GM23338 (cell line): Measurements from ENCODE around the gene RPTOR. TPM values are rescaled to one million over a fixed set of nuclear protein-coding genes. Genes with fewer than 3 reads are reported as not detected.

ENCODE experiments used
- ATAC-seq: fragments of 200-7000 bp; cut with Tn5 transposase; 3 replicates; pipeline ENCODE4 v1.9.1; 2020
- DNase-seq: peaks from one replicate; pipeline ENCODE4 v3.0.0-alpha.2; 2015; ENCODE audit warnings: low spot score
- H2AFZ ChIP-seq: fragments of 200-600 bp; sonication (generic); 2 replicates; pipeline ENCODE4 v1.8.0; 2016; ENCODE audit warnings: antibody characterized with exemption, mild to moderate bottlenecking, moderate library complexity
- H3F3A ChIP-seq: fragments of 200-600 bp; sonication (generic); replicated peaks from 2 replicates; pipeline ENCODE4 v1.8.0; 2017; ENCODE audit warnings: antibody characterized with exemption, mixed run types, low read depth
- H3K27ac ChIP-seq: fragments of 200-600 bp; sonication (generic); 2 replicates; pipeline ENCODE4 v1.6.1; 2016; ENCODE audit warnings: low read depth
- H3K27me3 ChIP-seq: fragments of 200-600 bp; sonication (generic); 2 replicates; pipeline ENCODE4 v1.8.0; 2016; ENCODE audit warnings: mild to moderate bottlenecking, mixed run types, moderate library complexity; ENCODE audit not compliant: insufficient read depth
- H3K36me3 ChIP-seq: fragments of 200-600 bp; sonication (generic); 2 replicates; pipeline ENCODE4 v1.8.0; 2016; ENCODE audit warnings: mild to moderate bottlenecking; ENCODE audit not compliant: insufficient read depth
- H3K4me1 ChIP-seq: fragments of 200-600 bp; sonication (generic); 2 replicates; pipeline ENCODE4 v1.8.0; 2016; ENCODE audit warnings: mild to moderate bottlenecking, moderate library complexity; ENCODE audit not compliant: insufficient read depth
- H3K4me2 ChIP-seq: fragments of 200-600 bp; sonication (generic); 2 replicates; pipeline ENCODE4 v1.7.1; 2017; ENCODE audit warnings: mixed run types
- H3K4me3 ChIP-seq: fragments of 200-600 bp; sonication (generic); 2 replicates; pipeline ENCODE4 v1.6.1; 2016; ENCODE audit warnings: mixed run types
- H3K79me2 ChIP-seq: fragments of 200-600 bp; sonication (generic); replicated peaks from 2 replicates; pipeline ENCODE4 v1.8.0; 2017; ENCODE audit warnings: mild to moderate bottlenecking; ENCODE audit not compliant: insufficient read depth
- H3K9me2 ChIP-seq: fragments of 200-600 bp; sonication (generic); 2 replicates; pipeline ENCODE4 v1.8.0; 2017; ENCODE audit not compliant: insufficient read depth
- H4K20me1 ChIP-seq: fragments of 200-600 bp; sonication (generic); replicated peaks from 2 replicates; pipeline ENCODE4 v1.8.0; 2017; ENCODE audit warnings: mild to moderate bottlenecking; ENCODE audit not compliant: insufficient read depth
- H3K27ac Mint-ChIP-seq: 2 replicates; pipeline ENCODE4 v1.8.0; 2020; ENCODE audit warnings: inconsistent platforms, mild to moderate bottlenecking, moderate library complexity, mixed read lengths
- H3K27me3 Mint-ChIP-seq: 3 replicates; pipeline ENCODE4 v1.8.0; 2022; ENCODE audit warnings: low read depth, mild to moderate bottlenecking, moderate library complexity, mixed read lengths, inconsistent platforms; ENCODE audit not compliant: insufficient read depth, poor library complexity
- H3K36me3 Mint-ChIP-seq: 3 replicates; pipeline ENCODE4 v1.8.0; 2021; ENCODE audit warnings: low read depth, mild to moderate bottlenecking, inconsistent platforms, moderate library complexity, mixed read lengths
- H3K4me1 Mint-ChIP-seq: 3 replicates; pipeline ENCODE4 v1.8.0; 2020; ENCODE audit warnings: mild to moderate bottlenecking, inconsistent platforms, mixed read lengths
- H3K4me3 Mint-ChIP-seq: 3 replicates; pipeline ENCODE4 v1.8.0; 2021; ENCODE audit warnings: moderate library complexity, mild to moderate bottlenecking, inconsistent platforms, mixed read lengths
- H3K9me3 Mint-ChIP-seq: 3 replicates; pipeline ENCODE4 v1.8.0; 2020; ENCODE audit warnings: moderate library complexity, mild to moderate bottlenecking, inconsistent platforms, mixed read lengths
- CREB1 ChIP-seq: fragments of 250-450 bp; sonication (Bioruptor Pico); IDR thresholded peaks from 2 replicates; pipeline ENCODE4 v1.5.0; 2020; ENCODE audit warnings: low read depth, mild to moderate bottlenecking, moderate library complexity
- EZH2 ChIP-seq: fragments of 200-600 bp; sonication (generic); IDR thresholded peaks from one replicate; pipeline ENCODE4 v1.8.0; 2017; ENCODE audit warnings: antibody characterized with exemption, mild to moderate bottlenecking, low read depth; ENCODE audit not compliant: unreplicated experiment
- NANOG ChIP-seq: IDR thresholded peaks from 2 replicates; pipeline ENCODE4 v1.6.1; 2016; ENCODE audit warnings: antibody characterized with exemption, borderline replicate concordance
- POLR2AphosphoS5 ChIP-seq: IDR thresholded peaks from 2 replicates; pipeline ENCODE4 v1.6.1; 2016; ENCODE audit warnings: antibody characterized with exemption, low read depth
- REST ChIP-seq: IDR thresholded peaks from one replicate; pipeline ENCODE4 v1.6.1; 2018; ENCODE audit warnings: antibody characterized with exemption; ENCODE audit not compliant: unreplicated experiment
- ZNF114 ChIP-seq: fragments of 250-450 bp; sonication (Bioruptor Pico); IDR thresholded peaks from 2 replicates; pipeline ENCODE4 v1.5.0; 2020; ENCODE audit warnings: mild to moderate bottlenecking, moderate library complexity
- ZNF331 ChIP-seq: fragments of 250-450 bp; sonication (Bioruptor Pico); IDR thresholded peaks from 2 replicates; pipeline ENCODE4 v1.5.0; 2020; ENCODE audit warnings: low read depth, mild to moderate bottlenecking, moderate library complexity
- polyA plus RNA-seq: library from polyadenylated mRNA; unstranded; fragments of >200 nt; fragmentation: Nextera tagmentation; extraction: Ambion mirVana; gene quantifications from 2 replicates; pipeline ENCODE4 v1.2.1, GENCODE V29; 2016
- total RNA-seq: library from RNA; depleted of rRNA; stranded (reverse); fragments of >200 nt; shearing (Covaris generic); gene quantifications from 2 replicates; pipeline ENCODE4 v1.2.3, GENCODE V29; 2014
- TF ChIP-seq, protein P1 (sequence below): fragments of 250-450 bp; sonication (Bioruptor Pico); IDR thresholded peaks from 2 replicates; pipeline ENCODE4 v1.5.0; 2020; ENCODE audit warnings: mild to moderate bottlenecking, moderate library complexity

Gene RPTOR
- total and polyA plus RNA-seq, 2 experiments from 2014 or later = 9.5 to 38.0 TPM

DNA sequence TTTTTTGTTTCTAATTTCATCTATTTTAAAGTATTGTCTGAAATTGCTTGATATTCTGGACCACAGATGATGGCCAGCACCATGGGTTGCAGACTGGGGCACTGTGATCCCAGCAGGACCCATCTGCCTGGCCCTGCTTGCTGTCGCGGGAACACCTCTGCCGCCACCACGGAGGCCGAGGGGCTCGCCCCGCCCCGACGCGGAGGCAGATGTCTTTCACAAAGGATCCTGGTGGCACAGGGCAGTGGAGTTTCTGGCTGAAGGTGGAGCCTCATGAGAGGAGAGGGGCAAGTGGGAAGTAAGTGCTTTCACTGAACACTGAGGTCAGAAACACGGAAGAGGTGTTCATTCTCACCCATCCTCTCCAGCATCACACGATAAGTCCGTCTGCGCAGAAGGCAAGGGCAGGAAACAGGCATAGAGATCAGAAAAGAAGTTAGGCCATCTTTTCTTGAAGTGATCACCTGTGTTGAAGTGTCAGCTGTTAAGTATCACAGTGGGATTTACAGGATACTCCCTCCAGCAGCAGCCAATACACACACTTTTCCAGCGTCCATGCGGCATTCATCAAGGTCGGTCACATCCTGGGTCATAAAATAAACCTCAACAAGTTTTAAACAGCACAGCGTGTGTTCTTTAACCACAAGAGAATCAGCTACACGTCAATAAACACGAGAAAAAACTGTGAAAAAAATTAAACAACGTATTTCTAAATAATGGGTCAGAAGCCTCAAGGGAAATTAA is 194.5 kb downstream of the RPTOR start (continued):
- TF ChIP-seq, protein P1, sequence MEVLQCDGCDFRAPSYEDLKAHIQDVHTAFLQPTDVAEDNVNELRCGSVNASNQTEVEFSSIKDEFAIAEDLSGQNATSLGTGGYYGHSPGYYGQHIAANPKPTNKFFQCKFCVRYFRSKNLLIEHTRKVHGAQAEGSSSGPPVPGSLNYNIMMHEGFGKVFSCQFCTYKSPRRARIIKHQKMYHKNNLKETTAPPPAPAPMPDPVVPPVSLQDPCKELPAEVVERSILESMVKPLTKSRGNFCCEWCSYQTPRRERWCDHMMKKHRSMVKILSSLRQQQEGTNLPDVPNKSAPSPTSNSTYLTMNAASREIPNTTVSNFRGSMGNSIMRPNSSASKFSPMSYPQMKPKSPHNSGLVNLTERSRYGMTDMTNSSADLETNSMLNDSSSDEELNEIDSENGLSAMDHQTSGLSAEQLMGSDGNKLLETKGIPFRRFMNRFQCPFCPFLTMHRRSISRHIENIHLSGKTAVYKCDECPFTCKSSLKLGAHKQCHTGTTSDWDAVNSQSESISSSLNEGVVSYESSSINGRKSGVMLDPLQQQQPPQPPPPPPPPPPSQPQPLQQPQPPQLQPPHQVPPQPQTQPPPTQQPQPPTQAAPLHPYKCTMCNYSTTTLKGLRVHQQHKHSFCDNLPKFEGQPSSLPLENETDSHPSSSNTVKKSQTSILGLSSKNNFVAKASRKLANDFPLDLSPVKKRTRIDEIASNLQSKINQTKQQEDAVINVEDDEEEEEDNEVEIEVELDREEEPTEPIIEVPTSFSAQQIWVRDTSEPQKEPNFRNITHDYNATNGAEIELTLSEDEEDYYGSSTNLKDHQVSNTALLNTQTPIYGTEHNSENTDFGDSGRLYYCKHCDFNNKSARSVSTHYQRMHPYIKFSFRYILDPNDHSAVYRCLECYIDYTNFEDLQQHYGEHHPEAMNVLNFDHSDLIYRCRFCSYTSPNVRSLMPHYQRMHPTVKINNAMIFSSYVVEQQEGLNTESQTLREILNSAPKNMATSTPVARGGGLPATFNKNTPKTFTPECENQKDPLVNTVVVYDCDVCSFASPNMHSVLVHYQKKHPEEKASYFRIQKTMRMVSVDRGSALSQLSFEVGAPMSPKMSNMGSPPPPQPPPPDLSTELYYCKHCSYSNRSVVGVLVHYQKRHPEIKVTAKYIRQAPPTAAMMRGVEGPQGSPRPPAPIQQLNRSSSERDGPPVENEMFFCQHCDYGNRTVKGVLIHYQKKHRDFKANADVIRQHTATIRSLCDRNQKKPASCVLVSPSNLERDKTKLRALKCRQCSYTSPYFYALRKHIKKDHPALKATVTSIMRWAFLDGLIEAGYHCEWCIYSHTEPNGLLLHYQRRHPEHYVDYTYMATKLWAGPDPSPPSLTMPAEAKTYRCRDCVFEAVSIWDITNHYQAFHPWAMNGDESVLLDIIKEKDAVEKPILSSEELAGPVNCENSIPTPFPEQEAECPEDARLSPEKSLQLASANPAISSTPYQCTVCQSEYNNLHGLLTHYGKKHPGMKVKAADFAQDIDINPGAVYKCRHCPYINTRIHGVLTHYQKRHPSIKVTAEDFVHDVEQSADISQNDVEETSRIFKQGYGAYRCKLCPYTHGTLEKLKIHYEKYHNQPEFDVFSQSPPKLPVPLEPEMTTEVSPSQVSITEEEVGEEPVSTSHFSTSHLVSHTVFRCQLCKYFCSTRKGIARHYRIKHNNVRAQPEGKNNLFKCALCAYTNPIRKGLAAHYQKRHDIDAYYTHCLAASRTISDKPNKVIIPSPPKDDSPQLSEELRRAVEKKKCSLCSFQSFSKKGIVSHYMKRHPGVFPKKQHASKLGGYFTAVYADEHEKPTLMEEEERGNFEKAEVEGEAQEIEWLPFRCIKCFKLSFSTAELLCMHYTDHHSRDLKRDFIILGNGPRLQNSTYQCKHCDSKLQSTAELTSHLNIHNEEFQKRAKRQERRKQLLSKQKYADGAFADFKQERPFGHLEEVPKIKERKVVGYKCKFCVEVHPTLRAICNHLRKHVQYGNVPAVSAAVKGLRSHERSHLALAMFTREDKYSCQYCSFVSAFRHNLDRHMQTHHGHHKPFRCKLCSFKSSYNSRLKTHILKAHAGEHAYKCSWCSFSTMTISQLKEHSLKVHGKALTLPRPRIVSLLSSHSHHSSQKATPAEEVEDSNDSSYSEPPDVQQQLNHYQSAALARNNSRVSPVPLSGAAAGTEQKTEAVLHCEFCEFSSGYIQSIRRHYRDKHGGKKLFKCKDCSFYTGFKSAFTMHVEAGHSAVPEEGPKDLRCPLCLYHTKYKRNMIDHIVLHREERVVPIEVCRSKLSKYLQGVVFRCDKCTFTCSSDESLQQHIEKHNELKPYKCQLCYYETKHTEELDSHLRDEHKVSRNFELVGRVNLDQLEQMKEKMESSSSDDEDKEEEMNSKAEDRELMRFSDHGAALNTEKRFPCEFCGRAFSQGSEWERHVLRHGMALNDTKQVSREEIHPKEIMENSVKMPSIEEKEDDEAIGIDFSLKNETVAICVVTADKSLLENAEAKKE = no peak

- peaks cover 4% of the 10 kb centered on the region for H3K27me3 Mint-ChIP-seq
- H3K36me3 Mint-ChIP-seq = peaks cover 34% of the 10 kb centered on the region
- Histone ChIP-seq H3K9me2 (no peaks in the 10 kb centered on the region), H2AFZ (no peak overlapping the region), H3K4me3 (no peak overlapping the region), H3K4me1 (0 out of 2 replicates have a peak, but pooled peaks cover 13% of the 10 kb centered on the region), H3K27me3 (no peaks in the 10 kb centered on the region), H3K36me3 (peaks cover 7% of the 10 kb centered on the region; the same call in 1 of the 2 replicates), H3K4me2 (no peak overlapping the region), H3F3A (0 out of 2 replicates have a peak, but pooled peaks cover 3% of the 10 kb centered on the region), H3K27ac (no peak overlapping the region), H4K20me1 (peaks cover 8% of the 10 kb centered on the region; the same call in 1 of the 2 replicates), H3K79me2 (no peaks in the 10 kb centered on the region)
- H3K4me1 Mint-ChIP-seq = peaks cover 22% of the 10 kb centered on the region
- DNase-seq (no peak), ATAC-seq (no peak)
- peaks cover 24% of the 10 kb centered on the region for H3K9me3 Mint-ChIP-seq
- H3K4me3 Mint-ChIP-seq = no peak overlapping the region
- no peak overlapping the region for H3K27ac Mint-ChIP-seq
- TF ChIP-seq POLR2AphosphoS5 (no peak), EZH2 (no peak), CREB1 (CRISPR knock-in tag) (no peak), NANOG (no peak), ZNF331 (CRISPR knock-in tag) (no peak), REST (no peak), ZNF114 (CRISPR knock-in tag) (no peak)
These were observed 195.5 kb downstream of the RPTOR start for GRCh38 chr17:80740141-80740540.
